ENCODE data around the gene PSPN. TPM values are rescaled to one million over a fixed set of nuclear protein-coding genes. Genes with fewer than 3 reads are reported as not detected.
A peak's percentile ranks its signal among the peaks of the same experiment; 100 is the strongest.

Gene PSPN
- total and polyA plus RNA-seq, 2 donors (not counting 1 experiment from before 2014, with no cell fraction given) = 1.1 to 3.0 TPM

DNA sequence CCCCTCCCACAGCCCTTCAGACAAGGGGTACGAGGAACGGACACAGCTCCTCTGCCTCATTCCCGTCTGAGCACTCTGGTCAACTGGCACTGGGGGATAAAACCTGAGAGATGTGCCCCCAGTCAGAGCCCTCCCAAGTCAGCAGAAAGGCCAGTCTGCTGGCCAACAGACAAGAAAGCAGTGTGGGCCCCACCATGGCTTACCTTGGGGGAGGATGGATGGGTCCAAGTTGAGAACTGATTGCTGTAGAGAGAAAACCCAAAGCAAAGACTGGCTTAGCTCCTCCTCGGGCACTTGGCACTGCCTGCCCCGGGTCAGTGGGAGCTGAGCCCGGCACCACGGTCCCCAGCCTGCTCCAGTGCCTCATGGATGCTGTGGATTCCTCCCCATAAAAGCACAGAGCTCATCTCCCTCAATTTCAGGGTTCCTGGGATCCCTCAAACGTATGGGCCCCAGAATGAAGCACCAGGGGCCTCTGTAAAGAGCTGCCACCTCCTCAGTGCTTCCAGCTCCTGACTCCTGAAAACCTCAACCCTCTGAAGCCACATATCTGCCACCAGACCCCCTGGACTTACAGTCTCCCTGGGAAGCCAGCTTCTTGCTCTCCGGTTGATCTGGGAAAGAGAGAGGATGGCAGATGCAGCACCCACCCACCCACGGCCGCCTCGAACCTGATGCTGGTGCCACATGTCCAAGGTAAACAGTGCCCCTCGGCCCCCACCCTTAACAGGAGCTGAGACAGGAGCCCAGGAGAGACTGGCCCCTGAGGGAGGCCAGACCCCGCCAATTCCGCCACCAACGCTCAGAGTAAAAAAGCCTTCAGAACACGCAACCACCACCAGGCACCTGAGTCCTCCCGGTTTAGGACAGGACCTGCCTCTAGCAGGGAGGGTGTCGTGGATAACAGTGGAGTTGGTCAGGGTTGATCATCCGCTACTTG is 45.6 kb upstream of the PSPN start:
- no peaks in the 10 kb centered on the region for H3K27me3 Mint-ChIP-seq
- Histone ChIP-seq H3K4me2 (replicated peaks; ENCODE audit: low read depth, low read length, poor library complexity, severe bottlenecking) (no peak overlapping the region), H4K20me1 (ENCODE audit: control insufficient read depth, insufficient read depth, low read length, poor library complexity, severe bottlenecking) (peaks cover 78% of the 10 kb centered on the region), H3K9me3 (ENCODE audit: control extremely low read depth in 1 of 3, control insufficient read depth in 2 of 3, insufficient read depth in 1 of 3, low read length in 2 of 3) (peaks cover 0 to 12% (median 0%) of the 10 kb centered on the region in 3 donors), H3K4me1 (ENCODE audit: control insufficient read depth in 2 of 2, insufficient read depth in 2 of 2, low read length in 2 of 2) (peaks cover 26 to 30% of the 10 kb centered on the region in 2 donors), H2AFZ (ENCODE audit: insufficient read depth, low read depth, low read length, poor library complexity, severe bottlenecking) (no peak overlapping the region), H3K36me3 (replicated peaks in 1 of 2; ENCODE audit: control extremely low read depth in 1 of 2, control insufficient read depth in 1 of 2, extremely low read depth in 1 of 2, insufficient read depth in 2 of 2, low read length in 1 of 2) (peaks cover 0 to 62% of the 10 kb centered on the region in 2 experiments), H3K27me3 (replicated peaks in 1 of 4; ENCODE audit: control extremely low read depth in 1 of 4, control insufficient read depth in 3 of 4, insufficient read depth in 4 of 4, low read length in 3 of 4) (no peaks in the 10 kb centered on the region), H3K9ac (ENCODE audit: low read length) (no peak overlapping the region), H3K79me2 (ENCODE audit: control insufficient read depth, insufficient read depth, low read length) (peaks cover 42% of the 10 kb centered on the region), H3K4me3 (ENCODE audit: control extremely low read depth in 1 of 5, extremely low read depth in 1 of 5, insufficient read depth in 1 of 5, low read depth in 2 of 5, low read length in 4 of 5) (no peak overlapping the region), H3K27ac (ENCODE audit: low read length in 2 of 2) (peak overlapping the region in 1 of 2 donors; percentile 48)
- peaks cover 35% of the 10 kb centered on the region for H3K4me1 Mint-ChIP-seq
- ATAC-seq (ENCODE audit: low read depth) (no peak), DNase-seq (no peak)
- no peak overlapping the region for H3K4me3 Mint-ChIP-seq
- WGBS (ENCODE audit: insufficient coverage) = 94% methylated on average over 15 of the region's 20 CpGs
- H3K27ac Mint-ChIP-seq = no peak overlapping the region
- H3K9me3 Mint-ChIP-seq (ENCODE audit: insufficient read depth) = no peaks in the 10 kb centered on the region
- TF ChIP-seq, protein P1, sequence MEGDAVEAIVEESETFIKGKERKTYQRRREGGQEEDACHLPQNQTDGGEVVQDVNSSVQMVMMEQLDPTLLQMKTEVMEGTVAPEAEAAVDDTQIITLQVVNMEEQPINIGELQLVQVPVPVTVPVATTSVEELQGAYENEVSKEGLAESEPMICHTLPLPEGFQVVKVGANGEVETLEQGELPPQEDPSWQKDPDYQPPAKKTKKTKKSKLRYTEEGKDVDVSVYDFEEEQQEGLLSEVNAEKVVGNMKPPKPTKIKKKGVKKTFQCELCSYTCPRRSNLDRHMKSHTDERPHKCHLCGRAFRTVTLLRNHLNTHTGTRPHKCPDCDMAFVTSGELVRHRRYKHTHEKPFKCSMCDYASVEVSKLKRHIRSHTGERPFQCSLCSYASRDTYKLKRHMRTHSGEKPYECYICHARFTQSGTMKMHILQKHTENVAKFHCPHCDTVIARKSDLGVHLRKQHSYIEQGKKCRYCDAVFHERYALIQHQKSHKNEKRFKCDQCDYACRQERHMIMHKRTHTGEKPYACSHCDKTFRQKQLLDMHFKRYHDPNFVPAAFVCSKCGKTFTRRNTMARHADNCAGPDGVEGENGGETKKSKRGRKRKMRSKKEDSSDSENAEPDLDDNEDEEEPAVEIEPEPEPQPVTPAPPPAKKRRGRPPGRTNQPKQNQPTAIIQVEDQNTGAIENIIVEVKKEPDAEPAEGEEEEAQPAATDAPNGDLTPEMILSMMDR (IDR thresholded peaks at IDR 0.05) = no peak
- TF ChIP-seq EZH2 (IDR thresholded peaks at IDR 0.05; ENCODE audit: borderline replicate concordance, insufficient read depth, low read depth, low read length, poor library complexity, severe bottlenecking) = no peak
- ChIA-PET CTCF (no interaction called here), POLR2A (no interaction called here)
- intact Hi-C loops (cut with micrococcal nuclease) = no loop called here

DNA sequence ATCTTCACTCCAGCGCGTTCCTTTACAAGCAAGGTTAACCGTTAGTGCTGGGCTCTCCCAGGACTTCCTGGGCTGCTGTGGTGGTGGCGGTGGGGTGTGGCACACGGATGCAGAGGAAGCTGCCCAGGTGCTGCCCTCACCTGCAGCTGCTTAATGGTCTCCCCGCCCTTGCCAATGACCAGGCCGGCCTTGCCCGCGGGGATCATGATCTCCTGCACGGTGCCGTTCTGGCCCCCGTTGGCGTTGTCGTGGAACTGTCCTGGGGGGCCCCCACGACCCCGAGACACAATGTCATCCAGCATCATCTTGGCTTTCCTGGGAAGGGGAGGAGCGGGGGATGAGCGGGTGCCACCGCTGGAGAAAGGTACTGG is 42.8 kb upstream of the PSPN start:
- CTCF ChIA-PET = no interaction called here
- no peak overlapping the region for H3K9ac ChIP-seq (ENCODE audit: low read length)

More for the DNA sequence above, 42.8 kb upstream of the PSPN start:
- peaks cover 22% of the 10 kb centered on the region for H3K4me1 Mint-ChIP-seq
- peaks cover 36% of the 10 kb centered on the region for H3K79me2 ChIP-seq (ENCODE audit: control insufficient read depth, insufficient read depth, low read length)
- 97% methylated on average over 17 of the region's 19 CpGs for WGBS (ENCODE audit: insufficient coverage)
- H3K27ac ChIP-seq (ENCODE audit: low read length in 2 of 2) = no peak overlapping the region
- H3K27ac Mint-ChIP-seq = no peak overlapping the region
- H3K4me3 Mint-ChIP-seq = no peak overlapping the region
- POLR2A ChIA-PET = no interaction called here
- intact Hi-C loops (cut with micrococcal nuclease) = no loop called here
- no peaks in the 10 kb centered on the region for H3K9me3 ChIP-seq (ENCODE audit: control extremely low read depth in 1 of 3, control insufficient read depth in 2 of 3, insufficient read depth in 1 of 3, low read length in 2 of 3)
- H2AFZ ChIP-seq (ENCODE audit: insufficient read depth, low read depth, low read length, poor library complexity, severe bottlenecking) = no peak overlapping the region
- H3K4me2 ChIP-seq (replicated peaks; ENCODE audit: low read depth, low read length, poor library complexity, severe bottlenecking) = no peak overlapping the region
- no peaks in the 10 kb centered on the region for H3K9me3 Mint-ChIP-seq (ENCODE audit: insufficient read depth)
- DNase-seq = no peak
- H4K20me1 ChIP-seq (ENCODE audit: control insufficient read depth, insufficient read depth, low read length, poor library complexity, severe bottlenecking) = peaks cover 88% of the 10 kb centered on the region
- no peak overlapping the region for H3K4me3 ChIP-seq (ENCODE audit: control extremely low read depth in 1 of 5, extremely low read depth in 1 of 5, insufficient read depth in 1 of 5, low read depth in 2 of 5, low read length in 4 of 5)
- H3K36me3 ChIP-seq (replicated peaks in 1 of 2; ENCODE audit: control extremely low read depth in 1 of 2, control insufficient read depth in 1 of 2, extremely low read depth in 1 of 2, insufficient read depth in 2 of 2, low read length in 1 of 2) = peaks cover 0 to 85% of the 10 kb centered on the region in 2 experiments
- no peaks in the 10 kb centered on the region for H3K27me3 Mint-ChIP-seq
- H3K4me1 ChIP-seq (ENCODE audit: control insufficient read depth in 2 of 2, insufficient read depth in 2 of 2, low read length in 2 of 2) = peaks cover 14 to 16% of the 10 kb centered on the region in 2 donors
- ATAC-seq (ENCODE audit: low read depth) = no peak
- TF ChIP-seq, protein P1 (IDR thresholded peaks at IDR 0.05) = no peak
- TF ChIP-seq EZH2 (IDR thresholded peaks at IDR 0.05; ENCODE audit: borderline replicate concordance, insufficient read depth, low read depth, low read length, poor library complexity, severe bottlenecking) = no peak
- H3K27me3 ChIP-seq (replicated peaks in 1 of 4; ENCODE audit: control extremely low read depth in 1 of 4, control insufficient read depth in 3 of 4, insufficient read depth in 4 of 4, low read length in 3 of 4) = no peaks in the 10 kb centered on the region

Data from B cell (primary cell).